GM18511 (cell line): ENCODE results near the gene FOXRED2.
"Not testable (repeated sequence)": the region's sequence is repeated elsewhere in the genome, so short reads cannot be mapped to it uniquely, and the experiment has no call there.

Source experiments
- ATAC-seq: cut with Tn5 transposase; IDR thresholded peaks from one replicate; pipeline ENCODE4 v1.9.1; 2021; ENCODE audit warnings: mild to moderate bottlenecking, moderate library complexity; ENCODE audit not compliant: unreplicated experiment

FOXRED2 gene

GRCh38 chr22:36519906-36520305 is 13.1 kb upstream of the FOXRED2 start:
- ATAC-seq = not testable (repeated sequence)

DNA sequence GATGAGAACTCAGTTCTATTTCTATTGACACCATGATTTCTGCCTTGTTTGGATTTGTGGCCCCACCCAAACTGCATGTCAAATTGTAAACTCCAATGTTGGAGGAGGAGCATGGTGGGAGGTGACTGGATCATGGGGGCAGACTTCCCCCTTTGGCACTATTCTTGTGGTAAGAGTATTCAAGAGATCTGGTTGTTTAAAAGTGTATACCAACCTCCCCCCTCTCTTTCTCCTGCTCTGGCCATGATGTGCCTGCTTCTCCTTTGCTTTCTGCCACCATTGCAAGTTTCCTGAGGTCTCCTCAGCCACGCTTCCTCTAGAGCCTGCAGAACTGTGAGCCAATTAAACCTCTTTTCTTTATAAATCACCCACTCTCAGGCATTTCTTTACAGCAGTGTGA is 7.9 kb upstream of the FOXRED2 start:
- no peak for ATAC-seq

- ATAC-seq = no peak
These were observed 6.2 kb upstream of the FOXRED2 start for GRCh38 chr22:36512991-36513390.

- ATAC-seq = no peak
These were observed 5.5 kb upstream of the FOXRED2 start for GRCh38 chr22:36512333-36512732.

DNA sequence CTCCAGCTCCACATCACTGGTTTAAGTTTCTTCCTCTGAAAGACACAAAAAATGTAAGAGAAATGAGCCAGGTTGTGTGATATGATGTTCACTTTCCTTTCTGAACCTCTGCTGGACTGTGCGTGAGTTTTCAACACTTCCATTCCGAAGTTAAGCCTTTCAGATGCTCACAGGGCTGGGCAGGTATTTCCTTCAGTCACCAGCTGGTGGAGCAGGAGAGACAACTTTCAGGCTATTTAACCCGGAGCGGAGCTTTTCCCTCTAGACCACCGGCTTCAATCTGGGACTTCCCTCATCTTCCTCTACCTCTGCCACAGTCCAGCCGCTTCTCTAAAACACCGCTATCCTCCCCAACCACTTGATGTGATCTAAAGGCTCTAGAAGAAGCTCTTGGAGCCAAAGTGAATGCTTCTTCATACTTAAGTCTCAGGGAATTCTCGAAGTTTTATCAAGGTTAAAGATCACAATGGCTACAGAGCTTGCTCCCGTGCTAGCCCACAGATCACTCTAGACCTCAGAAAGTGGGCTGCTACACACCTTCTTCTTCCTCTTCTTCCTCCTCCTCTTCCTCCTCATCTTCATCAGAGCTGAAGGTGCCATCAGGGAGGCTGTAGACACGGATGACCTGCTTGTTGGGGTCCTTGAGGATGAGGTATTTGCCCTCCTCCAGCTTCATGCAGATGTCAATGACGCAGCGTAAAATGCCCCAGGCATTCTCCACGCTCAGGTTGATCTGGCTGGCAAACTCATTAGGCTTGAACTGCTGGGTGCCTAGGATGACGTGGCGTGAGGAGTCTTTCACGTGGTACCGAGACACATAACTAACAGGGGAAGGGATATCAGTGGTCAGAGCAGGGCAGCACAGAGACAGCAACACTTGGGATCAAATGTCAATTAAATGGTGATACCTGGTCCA is 4.4 kb upstream of the FOXRED2 start:
- ATAC-seq = no peak

DNA sequence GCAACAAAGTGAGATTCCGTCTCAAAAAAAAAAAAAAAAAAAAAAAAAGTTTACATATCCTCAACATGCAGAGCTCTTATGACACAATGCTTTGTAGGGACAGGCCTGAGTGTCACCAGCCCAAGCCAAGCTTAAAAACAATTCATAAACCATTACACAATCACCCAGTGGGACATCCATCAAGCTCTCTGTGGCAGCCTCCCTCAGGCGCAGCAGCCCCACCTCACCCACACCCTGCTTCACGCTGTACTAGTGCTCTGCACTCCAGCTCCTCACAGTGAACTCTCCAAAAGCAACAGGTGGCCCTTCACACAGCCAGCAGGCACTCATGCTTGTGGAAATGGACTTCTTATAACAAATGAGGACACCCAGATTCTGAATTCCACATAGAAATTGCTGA is 3.5 kb upstream of the FOXRED2 start:
- ATAC-seq = no peak

GRCh38 chr22:36507518-36508010 is 724 bp upstream of the FOXRED2 start:
- ATAC-seq = no peak

DNA sequence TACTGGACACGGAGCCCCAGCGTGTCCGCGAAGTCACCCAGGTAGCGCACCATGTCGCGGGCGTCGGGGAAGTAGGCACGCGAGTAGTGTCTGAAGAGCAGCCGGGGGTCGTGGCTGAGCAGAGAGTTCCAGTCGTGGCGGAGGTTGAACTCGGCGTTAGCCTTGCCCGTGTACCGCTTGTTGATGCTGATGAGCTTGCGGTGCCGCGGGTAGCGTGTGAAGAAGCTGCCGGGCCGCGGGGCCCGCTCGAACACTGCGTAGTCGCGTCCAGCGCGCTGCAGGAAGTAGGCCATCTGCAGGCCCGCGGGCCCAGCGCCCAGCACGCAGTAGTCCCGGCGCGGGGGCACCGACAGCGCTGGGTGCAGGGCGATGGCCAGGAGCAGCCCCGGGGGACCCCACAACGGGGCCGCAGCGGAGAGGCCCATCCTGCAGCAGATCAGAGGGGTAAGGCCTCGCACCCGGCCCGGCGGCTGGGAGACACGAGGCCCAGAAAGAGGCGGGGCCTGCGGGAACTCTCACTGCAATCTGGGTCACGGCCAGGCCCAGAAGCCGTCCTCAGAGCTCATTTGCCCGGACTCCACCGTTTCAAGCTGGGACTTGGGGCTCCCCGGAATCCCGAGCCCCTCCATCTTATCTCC is 723 bp downstream of the FOXRED2 start:
- no peak for ATAC-seq

GRCh38 chr22:36497910-36498665 is 8.8 kb downstream of the FOXRED2 start:
- ATAC-seq = no peak

DNA sequence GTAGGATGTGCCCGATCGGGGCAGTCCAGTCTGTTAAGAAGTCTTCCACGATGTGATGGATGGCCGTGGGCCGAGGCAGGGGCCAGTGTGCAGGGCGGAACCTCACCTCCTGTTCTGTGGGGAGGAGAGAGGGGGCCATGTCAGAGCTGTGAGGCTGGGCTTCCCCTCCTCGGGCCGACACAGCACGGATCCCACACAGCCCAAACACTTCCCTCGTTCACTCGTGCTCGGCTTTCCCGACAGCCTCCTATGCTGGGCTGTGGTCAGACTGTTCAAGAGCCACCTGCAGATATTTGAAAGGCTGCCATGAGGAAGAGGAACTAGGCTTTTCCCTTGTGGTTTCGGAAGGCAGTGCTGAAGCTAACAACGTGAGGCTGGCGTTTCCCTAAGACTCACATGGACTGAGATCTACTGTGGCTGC is 13.1 kb downstream of the FOXRED2 start:
- peak; percentile 73 for ATAC-seq

GRCh38 chr22:36492109-36492508 is 14.7 kb downstream of the FOXRED2 start:
- no peak for ATAC-seq

GRCh38 chr22:36491155-36491554 is 15.7 kb downstream of the FOXRED2 start:
- ATAC-seq = no peak

GRCh38 chr22:36486619-36487384 is 20.0 kb downstream of the FOXRED2 start:
- ATAC-seq = no peak

- ATAC-seq = peak; percentile 93
These were observed 25.3 kb downstream of the FOXRED2 start, which contains the start of gene TXN2 for GRCh38 chr22:36481393-36482168. TSS of gene TXN2 (minus strand) at chr22:36481640. CDS start at chr22:36480837, 803 bp downstream.

DNA sequence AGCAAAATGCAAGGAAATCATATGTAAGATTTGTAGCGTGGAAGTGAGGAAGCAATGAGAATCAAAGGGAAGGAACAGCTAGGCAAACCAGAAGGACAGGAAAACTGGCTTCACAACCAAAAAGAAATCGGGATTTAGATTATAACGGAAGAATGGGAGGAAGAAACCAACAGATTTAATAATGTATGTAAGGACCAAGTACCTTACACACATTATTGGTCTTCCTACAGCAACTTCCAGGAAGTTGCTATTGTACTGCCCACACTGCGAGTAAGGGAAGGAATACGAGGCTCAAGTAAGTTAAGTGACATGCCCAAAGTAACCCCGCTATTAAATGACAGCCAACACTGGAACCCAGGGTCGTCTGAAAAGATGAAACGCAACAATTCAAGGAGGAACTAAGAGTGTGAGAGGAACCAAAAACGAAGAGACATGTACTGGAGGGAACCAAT is 25.9 kb downstream of the FOXRED2 start:
- peak; percentile 47 for ATAC-seq

- no peak for ATAC-seq
These were observed 27.9 kb downstream of the FOXRED2 start for GRCh38 chr22:36478966-36479365.

DNA sequence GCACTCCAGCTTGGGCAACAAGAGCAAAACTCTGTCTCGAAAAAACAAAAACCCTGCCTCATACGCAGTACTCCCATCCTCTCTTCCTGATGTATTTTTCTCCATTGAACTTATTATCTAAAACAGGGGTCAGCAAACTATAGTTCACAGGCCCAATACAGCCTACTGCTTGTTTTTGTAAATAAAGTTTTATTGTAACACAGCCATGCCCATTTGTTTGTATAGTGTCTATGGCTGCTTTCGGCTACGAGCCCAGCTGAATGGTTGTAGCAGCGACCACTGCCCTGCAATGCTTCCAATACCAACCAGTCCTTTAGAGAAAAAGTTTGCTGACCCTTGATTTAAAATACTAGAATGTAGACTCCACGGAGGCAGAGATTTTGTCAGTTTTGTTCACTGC is 31.5 kb downstream of the FOXRED2 start:
- no peak for ATAC-seq

DNA sequence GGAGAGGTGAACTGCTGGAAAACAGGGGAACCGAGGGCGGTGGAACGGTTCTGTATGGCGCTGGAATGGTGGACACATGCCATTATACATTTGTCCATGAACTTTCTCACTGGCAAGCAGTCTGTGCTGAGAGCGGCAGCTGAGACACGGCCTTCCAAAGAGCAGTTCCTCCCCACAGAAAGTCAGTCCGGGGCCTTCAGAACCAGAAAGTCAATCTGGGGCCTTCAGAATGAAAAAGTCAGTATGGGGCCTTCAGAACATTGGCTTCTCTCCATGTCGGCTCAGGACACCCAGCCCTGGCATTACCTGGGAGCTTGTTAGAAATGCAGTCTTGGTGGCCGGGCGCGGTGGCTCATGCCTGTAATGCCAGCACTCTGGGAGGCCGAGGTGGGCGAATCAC is 34.2 kb downstream of the FOXRED2 start:
- no peak for ATAC-seq

GRCh38 chr22:36471341-36471821 is 35.5 kb downstream of the FOXRED2 start:
- no peak for ATAC-seq

GRCh38 chr22:36470994-36471331 is 35.9 kb downstream of the FOXRED2 start:
- no peak for ATAC-seq
